Measurements from ENCODE around the gene NINJ1. TPM values are rescaled to one million over a fixed set of nuclear protein-coding genes. Genes with fewer than 3 reads are reported as not detected.

Gene NINJ1
- total RNA-seq, 1 experiment from 2014 or later, result 41.3 TPM

- TF ChIP-seq FOXK1 (CRISPR knock-in tag; IDR thresholded peaks at IDR 0.05), result no peak
- no peak for TF ChIP-seq ZNF317 (CRISPR knock-in tag; IDR thresholded peaks at IDR 0.05; ENCODE audit: borderline replicate concordance, low read depth)
- TF ChIP-seq ATF3 (CRISPR knock-in tag; conservative IDR thresholded peaks at IDR 0.05), result no peak
- TF ChIP-seq GTF2I (CRISPR knock-in tag; conservative IDR thresholded peaks at IDR 0.05), result no peak
- no peak for TF ChIP-seq ZNF425 (CRISPR knock-in tag; conservative IDR thresholded peaks at IDR 0.05)
- no peak for TF ChIP-seq ZBTB21 (CRISPR knock-in tag; IDR thresholded peaks at IDR 0.05; ENCODE audit: borderline replicate concordance)
Observed at GRCh38 chr9:93167185-93167584, 33.1 kb upstream of the NINJ1 start (continued).

- ChIA-PET POLR2A (no interaction called here), CTCF (interaction anchor here (1.9 to 2.2 kb wide), 2 partner anchors 13 to 136 kb away, joined by 6 to 7 read pairs; no protein-coding TSS in a partner anchor)
- H3K9me3 Mint-ChIP-seq, result no peaks in the 10 kb centered on the region
- no peak for DNase-seq (ENCODE audit: low spot score)
- no peak for ATAC-seq
- TF ChIP-seq AR (CRISPR knock-in tag; IDR thresholded peaks at IDR 0.05), result no peak
- TF ChIP-seq ZNF281 (CRISPR knock-in tag; IDR thresholded peaks at IDR 0.05), result no peak
- no peak for TF ChIP-seq TCF7 (CRISPR knock-in tag; IDR thresholded peaks at IDR 0.05; ENCODE audit: low read depth)
- no peak for TF ChIP-seq KAT7 (CRISPR knock-in tag; IDR thresholded peaks at IDR 0.05; ENCODE audit: borderline replicate concordance)
- no peak for TF ChIP-seq NFE2L1 (CRISPR knock-in tag; IDR thresholded peaks at IDR 0.05)
- TF ChIP-seq ZNF396 (CRISPR knock-in tag; IDR thresholded peaks at IDR 0.05; ENCODE audit: borderline replicate concordance), result no peak
- no peak for TF ChIP-seq RORB (CRISPR knock-in tag; IDR thresholded peaks at IDR 0.05)
- peaks cover 3% of the 10 kb centered on the region; the same call in 1 of the 2 replicates for H3K27me3 Mint-ChIP-seq (ENCODE audit: low read depth)
- H3K4me1 Mint-ChIP-seq, result no peaks in the 10 kb centered on the region
- no peak overlapping the region for H3K4me3 Mint-ChIP-seq
- H3K36me3 Mint-ChIP-seq, result no peaks in the 10 kb centered on the region
- H3K27ac Mint-ChIP-seq, result no peak overlapping the region
Observed at GRCh38 chr9:93166699-93167098, 32.6 kb upstream of the NINJ1 start.

GRCh38 chr9:93164085-93164484, 30.0 kb upstream of the NINJ1 start:
- Mint-ChIP-seq H3K36me3 (no peaks in the 10 kb centered on the region), H3K27ac (no peak overlapping the region), H3K27me3 (ENCODE audit: low read depth) (peaks cover 3% of the 10 kb centered on the region; the same call in 1 of the 2 replicates), H3K9me3 (no peaks in the 10 kb centered on the region), H3K4me1 (no peaks in the 10 kb centered on the region), H3K4me3 (no peak overlapping the region)
- CTCF ChIA-PET, result interaction anchor here (0.6 to 1.9 kb wide), 18 partner anchors 10 to 429 kb away, joined by 3 to 26 read pairs (median 6); no protein-coding TSS in a partner anchor
- POLR2A ChIA-PET, result no interaction called here
- no peak for TF ChIP-seq ZMAT4 (CRISPR knock-in tag; IDR thresholded peaks at IDR 0.05)
- peak; percentile 11; the same call in 1 of the 2 replicates for ATAC-seq
- DNase-seq (ENCODE audit: low spot score), result peak; percentile 55
